K562 (cell line): Measurements from ENCODE around the gene MAN1A1. TPM values are rescaled to one million over a fixed set of nuclear protein-coding genes. Genes with fewer than 3 reads are reported as not detected.

ENCODE experiments used
- ARID3A ChIP-seq: IDR thresholded peaks from 2 replicates; pipeline ENCODE4 v1.6.1; 2012; ENCODE audit warnings: low read depth, low read length, improper control_type of control experiment, borderline replicate concordance
- CTCFL ChIP-seq: IDR thresholded peaks from 2 replicates; pipeline ENCODE4 v1.6.1; 2011; ENCODE audit warnings: borderline replicate concordance, low read depth, mild to moderate bottlenecking, moderate library complexity, low read length; ENCODE audit not compliant: insufficient read depth, poor library complexity, severe bottlenecking
- E2F5 ChIP-seq: sonication (generic); formaldehyde crosslinking; IDR thresholded peaks from 2 replicates; pipeline ENCODE4 v1.8.0; 2022; ENCODE audit warnings: mild to moderate bottlenecking, missing genetic modification reagents
- ELF1 ChIP-seq: fragments of 200-800 bp; sonication (Bioruptor generic); IDR thresholded peaks from 2 replicates; pipeline ENCODE4 v1.6.1; 2016; ENCODE audit warnings: missing genetic modification characterization, missing compliant biosample characterization
- ETV1 ChIP-seq: fragments of 450-650 bp; conservative IDR thresholded peaks from 2 replicates; pipeline ENCODE4 v1.6.1; 2016; ENCODE audit warnings: missing genetic modification characterization, control low read depth, low read depth, missing compliant biosample characterization
- HNRNPH1 ChIP-seq: fragments of 200-400 bp; formaldehyde crosslinking; optimal IDR thresholded peaks from 2 replicates; pipeline ENCODE3; 2017; ENCODE audit warnings: low read depth, mild to moderate bottlenecking, low read length, moderate library complexity
- HOXB6 ChIP-seq: fragments of 250-450 bp; sonication (Bioruptor Pico); IDR thresholded peaks from 2 replicates; pipeline ENCODE4 v1.5.1; 2022; ENCODE audit warnings: mild to moderate bottlenecking, borderline replicate concordance
- HSF4 ChIP-seq: fragments of 250-450 bp; sonication (Bioruptor Pico); IDR thresholded peaks from 2 replicates; pipeline ENCODE4 v2.1.2; 2022; ENCODE audit warnings: mild to moderate bottlenecking, moderate library complexity, borderline replicate concordance
- KDM4B ChIP-seq, 2 experiments: fragments of 450-650 bp in 1 of 2; sonication (generic) in 1 of 2; IDR thresholded peaks; 2 replicates each; pipeline ENCODE4 v1.6.1; 2016 to 2017; ENCODE audit warnings: borderline replicate concordance in 2 of 2, antibody characterized with exemption in 1 of 2, low read depth in 1 of 2, mild to moderate bottlenecking in 1 of 2
- LCOR ChIP-seq: sonication (generic); formaldehyde crosslinking; IDR thresholded peaks from 2 replicates; pipeline ENCODE4 v1.8.0; 2022; ENCODE audit warnings: mild to moderate bottlenecking, missing genetic modification reagents
- LEF1 ChIP-seq: fragments of 450-650 bp; IDR thresholded peaks from 2 replicates; pipeline ENCODE4 v1.6.1; 2016; ENCODE audit warnings: mild to moderate bottlenecking
- MCM3 ChIP-seq: fragments of 450-650 bp; IDR thresholded peaks from 2 replicates; pipeline ENCODE4 v1.6.1; 2016
- MED1 ChIP-seq: sonication (generic); formaldehyde crosslinking; IDR thresholded peaks from 2 replicates; pipeline ENCODE4 v1.8.1; 2023; ENCODE audit warnings: missing genetic modification reagents, borderline replicate concordance
- NCOA1 ChIP-seq: fragments of 450-650 bp; IDR thresholded peaks from 2 replicates; pipeline ENCODE4 v1.6.1; 2016; ENCODE audit warnings: low read depth
- OTX1 ChIP-seq: fragments of 450-650 bp; formaldehyde crosslinking; IDR thresholded peaks from 2 replicates; pipeline ENCODE4 v1.4.0; 2022; ENCODE audit warnings: mild to moderate bottlenecking
- PHF21A ChIP-seq: fragments of 450-650 bp; IDR thresholded peaks from 2 replicates; pipeline ENCODE4 v1.6.1; 2017; ENCODE audit warnings: low read depth, borderline replicate concordance
- PREB ChIP-seq: sonication (generic); formaldehyde crosslinking; IDR thresholded peaks from 2 replicates; pipeline ENCODE4 v1.8.1; 2023; ENCODE audit warnings: mild to moderate bottlenecking, missing genetic modification reagents
- SMAD2 ChIP-seq: fragments of 150-350 bp; IDR thresholded peaks from 2 replicates; pipeline ENCODE4 v1.6.1; 2014; ENCODE audit warnings: low read depth, mild to moderate bottlenecking, low read length
- TRIM28 ChIP-seq: fragments of 450-650 bp; IDR thresholded peaks from 2 replicates; pipeline ENCODE4 v1.6.1; 2017
- XRCC3 ChIP-seq: fragments of 450-650 bp; IDR thresholded peaks from 2 replicates; pipeline ENCODE4 v1.6.1; 2017; ENCODE audit warnings: mild to moderate bottlenecking, moderate library complexity
- ZC3H8 ChIP-seq: fragments of 450-650 bp; IDR thresholded peaks from 2 replicates; pipeline ENCODE4 v1.6.1; 2017
- ZFPM2 ChIP-seq: fragments of 250-450 bp; sonication (Bioruptor Pico); IDR thresholded peaks from 2 replicates; pipeline ENCODE4 v1.5.1; 2022; ENCODE audit warnings: mild to moderate bottlenecking
- ZNF316 ChIP-seq: fragments of 450-650 bp; IDR thresholded peaks from 2 replicates; pipeline ENCODE4 v1.6.1; 2016
- ZNF584 ChIP-seq: fragments of 200-800 bp; sonication (Bioruptor generic); IDR thresholded peaks from 2 replicates; pipeline ENCODE4 v1.6.1; 2016; ENCODE audit warnings: low read depth, mild to moderate bottlenecking, missing genetic modification characterization, missing compliant biosample characterization
- ZNF707 ChIP-seq: fragments of 250-450 bp; sonication (Bioruptor Pico); conservative IDR thresholded peaks from 2 replicates; pipeline ENCODE4 v1.8.0; 2022; ENCODE audit warnings: inconsistent platforms, mild to moderate bottlenecking, moderate library complexity
- ZNF766 ChIP-seq: fragments of 200-800 bp; sonication (Bioruptor generic); conservative IDR thresholded peaks from 2 replicates; pipeline ENCODE4 v1.6.1; 2016; ENCODE audit warnings: missing genetic modification characterization, missing compliant biosample characterization
- ZNF778 ChIP-seq: fragments of 450-650 bp; formaldehyde crosslinking; IDR thresholded peaks from 2 replicates; pipeline ENCODE4 v1.4.0; 2020; ENCODE audit warnings: mild to moderate bottlenecking, moderate library complexity
- polyA plus RNA-seq, 8 experiments: library from polyadenylated mRNA; depleted of rRNA in 4 of 8; stranded (reverse) in 5 of 8; unstranded in 3 of 8; fragments of >200 nt; fragmentation: Nextera tagmentation in 2 of 8; fragmentation: Illumina TruSeq in 1 of 8; extraction: Ambion mirVana in 2 of 8; extraction: Trizol in 1 of 8; gene quantifications; 2 replicates each; pipeline versions ENCODE4 v1.2.1 to v1.2.3, GENCODE V29; 2011 to 2014; ENCODE audit warnings: inconsistent platforms in 1 of 8, missing spikeins in 1 of 8
- total RNA-seq, 7 experiments: library from RNA; depleted of rRNA in 6 of 7; stranded (reverse); fragments of >200 nt in 6 of 7; fragmentation: Illumina TruSeq in 2 of 7; extraction: Trizol in 2 of 7; gene quantifications; 2 replicates each; pipeline versions ENCODE4 v1.2.1 to v1.2.3, GENCODE V29; 2011 to 2021; ENCODE audit warnings: low replicate concordance in 1 of 7

The MAN1A1 gene
- total and polyA plus RNA-seq, 9 of the 15 experiments (the other 6 are each of a cell fraction or from before 2014, with no cell fraction given), result 24.5 to 78.4 (median 59.7) TPM

DNA sequence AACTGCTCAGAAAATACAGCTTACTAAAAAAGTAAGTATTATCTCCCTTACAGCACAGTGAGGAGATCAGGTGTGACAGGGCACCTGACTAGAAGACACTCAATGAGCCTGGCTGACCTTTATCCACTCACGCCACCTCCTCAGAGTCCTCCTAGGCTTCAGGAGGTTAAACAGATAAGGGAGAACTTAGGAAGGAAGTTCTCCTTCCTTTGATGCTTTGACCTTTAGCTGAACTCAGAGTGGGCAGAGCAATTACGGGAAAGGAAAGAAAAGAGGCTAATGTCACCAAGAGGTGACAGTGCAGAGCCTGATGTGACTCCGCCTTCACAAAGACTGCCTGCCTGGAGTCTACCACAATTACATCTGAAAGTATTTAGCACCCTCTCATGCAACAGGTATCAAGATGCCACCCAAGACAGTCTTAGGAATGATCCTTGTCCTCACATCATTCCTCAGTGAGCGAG is 36.7 kb downstream of the MAN1A1 start (continued):
- TF ChIP-seq ZNF707 (CRISPR knock-in tag), result no peak
- TF ChIP-seq XRCC3, result no peak
- TF ChIP-seq HOXB6 (CRISPR knock-in tag), result no peak
- no peak for TF ChIP-seq TRIM28
- TF ChIP-seq PREB (CRISPR knock-in tag), result no peak
- no peak for TF ChIP-seq E2F5 (CRISPR knock-in tag)
- TF ChIP-seq ZFPM2 (CRISPR knock-in tag), result no peak
- peak; percentile 85 for TF ChIP-seq NCOA1
- TF ChIP-seq ZC3H8, result no peak
- no peak for TF ChIP-seq ZNF778 (CRISPR knock-in tag)
- TF ChIP-seq MCM3, result no peak
- TF ChIP-seq OTX1, result no peak
- TF ChIP-seq ZNF766 (CRISPR knock-in tag), result 0 out of 2 replicates have a peak, but pooled peaks have one; percentile 37
- TF ChIP-seq ZNF584, result no peak
- TF ChIP-seq LEF1, result peak; percentile 99
- TF ChIP-seq ELF1, result no peak
- TF ChIP-seq PHF21A, result no peak
- no peak for TF ChIP-seq ZNF316
- TF ChIP-seq MED1 (CRISPR knock-in tag), result no peak
- TF ChIP-seq CTCFL, result no peak
- TF ChIP-seq SMAD2, result no peak
- 0 out of 2 replicates have a peak, but pooled peaks have one; percentile 8 for TF ChIP-seq LCOR (CRISPR knock-in tag)
- TF ChIP-seq KDM4B (IDR thresholded peaks at IDR 0.05; ENCODE audit: borderline replicate concordance in 2 of 2, low read depth in 1 of 2), result no peak
- peak; percentile 97 for TF ChIP-seq ETV1 (tag)
- TF ChIP-seq HSF4 (CRISPR knock-in tag), result no peak
- TF ChIP-seq HNRNPH1, result no peak
- peak; percentile 71; the same call in 1 of the 2 replicates for TF ChIP-seq ARID3A
